GM12878 (cell line): ENCODE results near the gene PHF23. TPM values are rescaled to one million over a fixed set of nuclear protein-coding genes. Genes with fewer than 3 reads are reported as not detected.

Source experiments
- CBFB ChIP-seq: IDR thresholded peaks from 2 replicates; pipeline ENCODE4 v1.6.1; 2016; ENCODE audit warnings: antibody characterized with exemption, low read depth
- DPF2 ChIP-seq: fragments of 450-650 bp; IDR thresholded peaks from 2 replicates; pipeline ENCODE4 v1.6.1; 2017; ENCODE audit warnings: mild to moderate bottlenecking
- IKZF2 ChIP-seq, 2 experiments: fragments of 450-650 bp; IDR thresholded peaks; 2 replicates each; pipeline ENCODE4 v1.6.1; 2017; ENCODE audit warnings: mild to moderate bottlenecking in 2 of 2, moderate library complexity in 2 of 2
- POU2F2 ChIP-seq: IDR thresholded peaks from 3 replicates; pipeline ENCODE4 v1.6.1; 2011; ENCODE audit warnings: low read depth, mild to moderate bottlenecking, low read length, borderline replicate concordance
- RELA ChIP-seq: fragments of 450-650 bp; IDR thresholded peaks from 2 replicates; pipeline ENCODE4 v1.8.0; 2014; ENCODE audit warnings: borderline replicate concordance; ENCODE audit not compliant: partially characterized antibody
- SMC3 ChIP-seq: IDR thresholded peaks from 2 replicates; pipeline ENCODE4 v1.6.1; 2011; ENCODE audit warnings: low read length, improper control_type of control experiment, borderline replicate concordance
- SP1 ChIP-seq: IDR thresholded peaks from one replicate; pipeline ENCODE4 v1.6.1; 2011; ENCODE audit warnings: low read depth, low read length
- WRNIP1 ChIP-seq: IDR thresholded peaks from 2 replicates; pipeline ENCODE4 v1.6.1; 2011; ENCODE audit warnings: low read depth, low read length, improper control_type of control experiment, borderline replicate concordance
- YBX1 ChIP-seq: fragments of 450-650 bp; IDR thresholded peaks from 2 replicates; pipeline ENCODE4 v1.6.1; 2016; ENCODE audit warnings: antibody characterized with exemption
- polyA plus RNA-seq, 11 experiments: library from polyadenylated mRNA; depleted of rRNA in 4 of 11; unstranded in 6 of 11; stranded (reverse) in 5 of 11; fragments of >200 nt; fragmentation: Nextera tagmentation in 4 of 11; fragmentation: Illumina TruSeq in 1 of 11; extraction: Ambion mirVana in 4 of 11; extraction: Trizol in 1 of 11; gene quantifications; 1 replicate in 1 of 11; 2 replicates in 10 of 11; pipeline versions ENCODE4 v1.2.1 to v1.2.3, GENCODE V29; 2011 to 2016; ENCODE audit warnings: inconsistent platforms in 2 of 11, missing spikeins in 2 of 11, low read depth in 1 of 11
- total RNA-seq, 4 experiments: library from RNA; depleted of rRNA in 3 of 4; stranded (reverse); fragments of >200 nt in 3 of 4; fragmentation: Illumina TruSeq in 1 of 4; extraction: Trizol in 1 of 4; gene quantifications; 2 replicates each; pipeline versions ENCODE4 v1.2.1 to v1.2.3, GENCODE V29; 2013 to 2021
- TF ChIP-seq, protein P1 (sequence below): fragments of 450-650 bp; IDR thresholded peaks from 2 replicates; pipeline ENCODE4 v1.6.1; 2017; ENCODE audit warnings: mild to moderate bottlenecking, low read depth, inconsistent platforms; ENCODE audit not compliant: poor library complexity, severe bottlenecking
- TF ChIP-seq, protein P2 (sequence below): fragments of 450-650 bp; conservative IDR thresholded peaks from 2 replicates; pipeline ENCODE4 v1.6.1; 2017; ENCODE audit warnings: mild to moderate bottlenecking, moderate library complexity
- TF ChIP-seq, protein P3 (sequence below), 3 experiments: IDR thresholded peaks in 2 of 3; conservative IDR thresholded peaks in 1 of 3; 2 replicates each; pipeline ENCODE4 v1.5.1; 2011; ENCODE audit warnings: low read depth in 3 of 3, low read length in 3 of 3, mild to moderate bottlenecking in 3 of 3, control low read depth in 2 of 3, moderate library complexity in 2 of 3, inconsistent platforms in 1 of 3, mixed read lengths in 1 of 3; ENCODE audit not compliant: control insufficient read depth in 2 of 3, insufficient read depth in 1 of 3; ENCODE audit errors: extremely low read depth in 1 of 3
- TF ChIP-seq, protein P4 (sequence below): IDR thresholded peaks from 2 replicates; pipeline ENCODE4 v1.6.1; 2012; ENCODE audit warnings: low read depth, low read length, improper control_type of control experiment
- TF ChIP-seq, protein P5 (sequence below): fragments of 450-650 bp; IDR thresholded peaks from 2 replicates; pipeline ENCODE4 v1.6.1; 2016; ENCODE audit warnings: mild to moderate bottlenecking
- TF ChIP-seq, protein P6 (sequence below): fragments of 450-650 bp; IDR thresholded peaks from 2 replicates; pipeline ENCODE4 v1.6.1; 2014; ENCODE audit warnings: mild to moderate bottlenecking
- TF ChIP-seq, protein P7 (sequence below): fragments of 150-350 bp; IDR thresholded peaks from 2 replicates; pipeline ENCODE4 v1.6.1; 2016; ENCODE audit warnings: low read depth, low read length

PHF23 gene
- total and polyA plus RNA-seq, 10 of the 15 experiments (the other 5 are each of a cell fraction or from before 2014, with no cell fraction given) = 8.2 to 84.8 (median 32.6) TPM

DNA sequence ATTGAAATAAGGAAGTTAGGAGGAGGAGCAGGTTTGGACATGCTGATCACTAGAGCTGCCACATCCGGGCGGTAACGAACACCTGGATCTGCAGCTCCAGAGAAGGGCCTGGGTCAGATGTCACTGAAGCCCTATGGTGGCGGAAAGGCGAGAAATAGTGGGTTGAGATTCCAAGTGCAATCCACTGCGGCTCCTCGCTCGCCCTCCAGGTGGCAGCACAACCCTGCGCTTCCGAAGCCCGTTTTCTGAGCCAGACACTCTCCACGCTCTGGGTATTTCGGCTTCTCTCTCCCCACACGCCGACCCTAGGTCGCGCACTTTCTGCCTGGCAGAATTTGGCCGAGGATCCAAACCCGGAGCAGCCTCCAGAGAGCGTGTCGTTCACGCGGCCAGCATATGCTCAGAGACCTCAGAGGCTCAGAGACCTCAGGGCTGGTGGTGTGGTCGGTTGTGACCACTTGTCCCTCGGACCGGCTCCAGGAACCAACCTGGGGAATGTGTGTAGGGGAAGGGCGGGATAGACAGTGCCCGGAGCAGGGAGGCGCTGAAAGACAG, 41.3 kb upstream of the PHF23 start (continued):
- TF ChIP-seq, protein P1, sequence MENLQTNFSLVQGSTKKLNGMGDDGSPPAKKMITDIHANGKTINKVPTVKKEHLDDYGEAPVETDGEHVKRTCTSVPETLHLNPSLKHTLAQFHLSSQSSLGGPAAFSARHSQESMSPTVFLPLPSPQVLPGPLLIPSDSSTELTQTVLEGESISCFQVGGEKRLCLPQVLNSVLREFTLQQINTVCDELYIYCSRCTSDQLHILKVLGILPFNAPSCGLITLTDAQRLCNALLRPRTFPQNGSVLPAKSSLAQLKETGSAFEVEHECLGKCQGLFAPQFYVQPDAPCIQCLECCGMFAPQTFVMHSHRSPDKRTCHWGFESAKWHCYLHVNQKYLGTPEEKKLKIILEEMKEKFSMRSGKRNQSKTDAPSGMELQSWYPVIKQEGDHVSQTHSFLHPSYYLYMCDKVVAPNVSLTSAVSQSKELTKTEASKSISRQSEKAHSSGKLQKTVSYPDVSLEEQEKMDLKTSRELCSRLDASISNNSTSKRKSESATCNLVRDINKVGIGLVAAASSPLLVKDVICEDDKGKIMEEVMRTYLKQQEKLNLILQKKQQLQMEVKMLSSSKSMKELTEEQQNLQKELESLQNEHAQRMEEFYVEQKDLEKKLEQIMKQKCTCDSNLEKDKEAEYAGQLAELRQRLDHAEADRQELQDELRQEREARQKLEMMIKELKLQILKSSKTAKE = no peak
- TF ChIP-seq, protein P2, sequence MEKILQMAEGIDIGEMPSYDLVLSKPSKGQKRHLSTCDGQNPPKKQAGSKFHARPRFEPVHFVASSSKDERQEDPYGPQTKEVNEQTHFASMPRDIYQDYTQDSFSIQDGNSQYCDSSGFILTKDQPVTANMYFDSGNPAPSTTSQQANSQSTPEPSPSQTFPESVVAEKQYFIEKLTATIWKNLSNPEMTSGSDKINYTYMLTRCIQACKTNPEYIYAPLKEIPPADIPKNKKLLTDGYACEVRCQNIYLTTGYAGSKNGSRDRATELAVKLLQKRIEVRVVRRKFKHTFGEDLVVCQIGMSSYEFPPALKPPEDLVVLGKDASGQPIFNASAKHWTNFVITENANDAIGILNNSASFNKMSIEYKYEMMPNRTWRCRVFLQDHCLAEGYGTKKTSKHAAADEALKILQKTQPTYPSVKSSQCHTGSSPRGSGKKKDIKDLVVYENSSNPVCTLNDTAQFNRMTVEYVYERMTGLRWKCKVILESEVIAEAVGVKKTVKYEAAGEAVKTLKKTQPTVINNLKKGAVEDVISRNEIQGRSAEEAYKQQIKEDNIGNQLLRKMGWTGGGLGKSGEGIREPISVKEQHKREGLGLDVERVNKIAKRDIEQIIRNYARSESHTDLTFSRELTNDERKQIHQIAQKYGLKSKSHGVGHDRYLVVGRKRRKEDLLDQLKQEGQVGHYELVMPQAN = no peak
- TF ChIP-seq, protein P3, sequence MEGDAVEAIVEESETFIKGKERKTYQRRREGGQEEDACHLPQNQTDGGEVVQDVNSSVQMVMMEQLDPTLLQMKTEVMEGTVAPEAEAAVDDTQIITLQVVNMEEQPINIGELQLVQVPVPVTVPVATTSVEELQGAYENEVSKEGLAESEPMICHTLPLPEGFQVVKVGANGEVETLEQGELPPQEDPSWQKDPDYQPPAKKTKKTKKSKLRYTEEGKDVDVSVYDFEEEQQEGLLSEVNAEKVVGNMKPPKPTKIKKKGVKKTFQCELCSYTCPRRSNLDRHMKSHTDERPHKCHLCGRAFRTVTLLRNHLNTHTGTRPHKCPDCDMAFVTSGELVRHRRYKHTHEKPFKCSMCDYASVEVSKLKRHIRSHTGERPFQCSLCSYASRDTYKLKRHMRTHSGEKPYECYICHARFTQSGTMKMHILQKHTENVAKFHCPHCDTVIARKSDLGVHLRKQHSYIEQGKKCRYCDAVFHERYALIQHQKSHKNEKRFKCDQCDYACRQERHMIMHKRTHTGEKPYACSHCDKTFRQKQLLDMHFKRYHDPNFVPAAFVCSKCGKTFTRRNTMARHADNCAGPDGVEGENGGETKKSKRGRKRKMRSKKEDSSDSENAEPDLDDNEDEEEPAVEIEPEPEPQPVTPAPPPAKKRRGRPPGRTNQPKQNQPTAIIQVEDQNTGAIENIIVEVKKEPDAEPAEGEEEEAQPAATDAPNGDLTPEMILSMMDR (IDR thresholded peaks at IDR 0.05 in 2 of 3, conservative IDR thresholded peaks at IDR 0.05 in 1 of 3; ENCODE audit: control insufficient read depth in 2 of 3, extremely low read depth in 1 of 3, insufficient read depth in 1 of 3, low read depth in 3 of 3, low read length in 3 of 3) = peak; percentile 96 to 98 (median 98); a peak in 5 of 6 replicates
- TF ChIP-seq DPF2 = 0 out of 2 replicates have a peak, but pooled peaks have one; percentile 44
- TF ChIP-seq, protein P4, sequence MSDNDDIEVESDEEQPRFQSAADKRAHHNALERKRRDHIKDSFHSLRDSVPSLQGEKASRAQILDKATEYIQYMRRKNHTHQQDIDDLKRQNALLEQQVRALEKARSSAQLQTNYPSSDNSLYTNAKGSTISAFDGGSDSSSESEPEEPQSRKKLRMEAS = 0 out of 2 replicates have a peak, but pooled peaks have one; percentile 53
- TF ChIP-seq, protein P5, sequence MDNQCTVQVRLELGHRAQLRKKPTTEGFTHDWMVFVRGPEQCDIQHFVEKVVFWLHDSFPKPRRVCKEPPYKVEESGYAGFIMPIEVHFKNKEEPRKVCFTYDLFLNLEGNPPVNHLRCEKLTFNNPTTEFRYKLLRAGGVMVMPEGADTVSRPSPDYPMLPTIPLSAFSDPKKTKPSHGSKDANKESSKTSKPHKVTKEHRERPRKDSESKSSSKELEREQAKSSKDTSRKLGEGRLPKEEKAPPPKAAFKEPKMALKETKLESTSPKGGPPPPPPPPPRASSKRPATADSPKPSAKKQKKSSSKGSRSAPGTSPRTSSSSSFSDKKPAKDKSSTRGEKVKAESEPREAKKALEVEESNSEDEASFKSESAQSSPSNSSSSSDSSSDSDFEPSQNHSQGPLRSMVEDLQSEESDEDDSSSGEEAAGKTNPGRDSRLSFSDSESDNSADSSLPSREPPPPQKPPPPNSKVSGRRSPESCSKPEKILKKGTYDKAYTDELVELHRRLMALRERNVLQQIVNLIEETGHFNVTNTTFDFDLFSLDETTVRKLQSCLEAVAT = peak; percentile 60
- peak; percentile 33 for TF ChIP-seq RELA
- TF ChIP-seq, protein P6, sequence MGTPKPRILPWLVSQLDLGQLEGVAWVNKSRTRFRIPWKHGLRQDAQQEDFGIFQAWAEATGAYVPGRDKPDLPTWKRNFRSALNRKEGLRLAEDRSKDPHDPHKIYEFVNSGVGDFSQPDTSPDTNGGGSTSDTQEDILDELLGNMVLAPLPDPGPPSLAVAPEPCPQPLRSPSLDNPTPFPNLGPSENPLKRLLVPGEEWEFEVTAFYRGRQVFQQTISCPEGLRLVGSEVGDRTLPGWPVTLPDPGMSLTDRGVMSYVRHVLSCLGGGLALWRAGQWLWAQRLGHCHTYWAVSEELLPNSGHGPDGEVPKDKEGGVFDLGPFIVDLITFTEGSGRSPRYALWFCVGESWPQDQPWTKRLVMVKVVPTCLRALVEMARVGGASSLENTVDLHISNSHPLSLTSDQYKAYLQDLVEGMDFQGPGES = peak; percentile 43; the same call in 1 of the 2 replicates
- TF ChIP-seq IKZF2 (IDR thresholded peaks at IDR 0.05) = peak in 1 of 2 experiments; percentile 45; a peak in 2 of 4 replicates
- no peak for TF ChIP-seq YBX1
- no peak for TF ChIP-seq CBFB
- TF ChIP-seq SMC3 = peak; percentile 94
- TF ChIP-seq, protein P7, sequence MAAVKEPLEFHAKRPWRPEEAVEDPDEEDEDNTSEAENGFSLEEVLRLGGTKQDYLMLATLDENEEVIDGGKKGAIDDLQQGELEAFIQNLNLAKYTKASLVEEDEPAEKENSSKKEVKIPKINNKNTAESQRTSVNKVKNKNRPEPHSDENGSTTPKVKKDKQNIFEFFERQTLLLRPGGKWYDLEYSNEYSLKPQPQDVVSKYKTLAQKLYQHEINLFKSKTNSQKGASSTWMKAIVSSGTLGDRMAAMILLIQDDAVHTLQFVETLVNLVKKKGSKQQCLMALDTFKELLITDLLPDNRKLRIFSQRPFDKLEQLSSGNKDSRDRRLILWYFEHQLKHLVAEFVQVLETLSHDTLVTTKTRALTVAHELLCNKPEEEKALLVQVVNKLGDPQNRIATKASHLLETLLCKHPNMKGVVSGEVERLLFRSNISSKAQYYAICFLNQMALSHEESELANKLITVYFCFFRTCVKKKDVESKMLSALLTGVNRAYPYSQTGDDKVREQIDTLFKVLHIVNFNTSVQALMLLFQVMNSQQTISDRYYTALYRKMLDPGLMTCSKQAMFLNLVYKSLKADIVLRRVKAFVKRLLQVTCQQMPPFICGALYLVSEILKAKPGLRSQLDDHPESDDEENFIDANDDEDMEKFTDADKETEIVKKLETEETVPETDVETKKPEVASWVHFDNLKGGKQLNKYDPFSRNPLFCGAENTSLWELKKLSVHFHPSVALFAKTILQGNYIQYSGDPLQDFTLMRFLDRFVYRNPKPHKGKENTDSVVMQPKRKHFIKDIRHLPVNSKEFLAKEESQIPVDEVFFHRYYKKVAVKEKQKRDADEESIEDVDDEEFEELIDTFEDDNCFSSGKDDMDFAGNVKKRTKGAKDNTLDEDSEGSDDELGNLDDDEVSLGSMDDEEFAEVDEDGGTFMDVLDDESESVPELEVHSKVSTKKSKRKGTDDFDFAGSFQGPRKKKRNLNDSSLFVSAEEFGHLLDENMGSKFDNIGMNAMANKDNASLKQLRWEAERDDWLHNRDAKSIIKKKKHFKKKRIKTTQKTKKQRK = no peak
- TF ChIP-seq POU2F2 = 0 out of 3 replicates have a peak, but pooled peaks have one; percentile 35
- TF ChIP-seq WRNIP1 = 0 out of 2 replicates have a peak, but pooled peaks have one; percentile 75
- TF ChIP-seq SP1 = peak; percentile 57
